PC-3 (cell line): ENCODE results near the gene EARS2. TPM values are rescaled to one million over a fixed set of nuclear protein-coding genes. Genes with fewer than 3 reads are reported as not detected.

Experiments
- ATAC-seq: fragments of 200-7000 bp; cut with Tn5 transposase; 2 replicates; pipeline ENCODE4 v1.9.1; 2020; ENCODE audit warnings: mild to moderate bottlenecking, moderate library complexity
- BruUV-seq: library from RNA; stranded (reverse); fragments of 400-500 nt; replicated peaks from 2 replicates; lab custom pipeline; 2021; lab: Mats Ljungman, UMichigan
- CTCF ChIA-PET: fragments of 300-600 bp; sonication (Branson Sonifier 250); formaldehyde crosslinking; loops from one replicate; lab custom pipeline; 2022; ENCODE audit warnings: antibody characterized with exemption; lab: Charles Lee
- POLR2A ChIA-PET: fragments of 300-600 bp; sonication (Branson Sonifier 250); formaldehyde crosslinking; loops from one replicate; lab custom pipeline; 2022; ENCODE audit warnings: antibody characterized with exemption; ENCODE audit not compliant: unreplicated experiment; lab: Charles Lee
- DNase-seq: peaks from one replicate; pipeline ENCODE4 v3.0.0-alpha.2; 2015
- H2AFZ ChIP-seq: fragments of 300-600 bp; sonication (generic); 2 replicates; pipeline ENCODE4 v1.6.0; 2016; ENCODE audit warnings: antibody characterized with exemption, low read length
- H3F3A ChIP-seq: fragments of 300-600 bp; sonication (generic); one replicate; pipeline ENCODE4 v1.6.0; 2017; ENCODE audit warnings: antibody characterized with exemption, low read length, control low read depth, mild to moderate bottlenecking; ENCODE audit not compliant: unreplicated experiment
- H3K27ac ChIP-seq: fragments of 300-600 bp; sonication (generic); 2 replicates; pipeline ENCODE4 v1.5.1; 2016; ENCODE audit warnings: mild to moderate bottlenecking, low read length
- H3K27me3 ChIP-seq: fragments of 300-600 bp; sonication (generic); 2 replicates; pipeline ENCODE4 v1.6.1; 2016; ENCODE audit warnings: low read length, mixed read lengths
- H3K36me3 ChIP-seq: fragments of 300-600 bp; sonication (generic); 2 replicates; pipeline ENCODE4 v1.6.1; 2016; ENCODE audit warnings: low read depth, mixed run types, low read length, mixed read lengths
- H3K4me1 ChIP-seq: fragments of 300-600 bp; sonication (generic); 2 replicates; pipeline ENCODE4 v1.5.1; 2016; ENCODE audit warnings: low read length; ENCODE audit not compliant: insufficient read depth
- H3K4me2 ChIP-seq: fragments of 300-600 bp; sonication (generic); 2 replicates; pipeline ENCODE4 v1.6.0; 2016; ENCODE audit warnings: low read length
- H3K4me3 ChIP-seq: fragments of 300-600 bp; sonication (generic); 2 replicates; pipeline ENCODE4 v1.5.1; 2016; ENCODE audit warnings: mild to moderate bottlenecking, low read length, mixed read lengths
- H3K79me2 ChIP-seq: fragments of 300-600 bp; sonication (generic); 2 replicates; pipeline ENCODE4 v1.6.1; 2017; ENCODE audit warnings: low read length, mixed read lengths
- H3K9ac ChIP-seq: fragments of 300-600 bp; sonication (generic); 2 replicates; pipeline ENCODE4 v1.6.0; 2016; ENCODE audit warnings: mild to moderate bottlenecking, low read length
- H3K9me2 ChIP-seq: fragments of 300-600 bp; sonication (generic); replicated peaks from 2 replicates; pipeline ENCODE4 v1.6.1; 2016; ENCODE audit warnings: mixed run types, low read length, mixed read lengths
- H3K9me3 ChIP-seq: fragments of 300-600 bp; sonication (generic); 2 replicates; pipeline ENCODE4 v1.6.1; 2016; ENCODE audit warnings: low read length, mixed read lengths
- H4K20me1 ChIP-seq: fragments of 300-600 bp; sonication (generic); 2 replicates; pipeline ENCODE4 v1.6.1; 2016; ENCODE audit warnings: low read length, mixed read lengths
- CTCF ChIP-seq: fragments of 300-600 bp; sonication (generic); conservative IDR thresholded peaks from 2 replicates; pipeline ENCODE4 v1.5.1; 2017; ENCODE audit warnings: antibody characterized with exemption, low read depth, mild to moderate bottlenecking, low read length
- EZH2 ChIP-seq: fragments of 300-600 bp; sonication (generic); IDR thresholded peaks from one replicate; pipeline ENCODE4 v1.6.1; 2017; ENCODE audit warnings: antibody characterized with exemption, mild to moderate bottlenecking, low read length; ENCODE audit not compliant: unreplicated experiment
- EZH2phosphoT487 ChIP-seq: fragments of 300-600 bp; sonication (generic); IDR thresholded peaks from 2 replicates; pipeline ENCODE4 v1.6.1; 2018; ENCODE audit warnings: mild to moderate bottlenecking, antibody characterized with exemption, low read length, borderline replicate concordance
- intact Hi-C: fragments of 100-400 bp; cut with micrococcal nuclease; formaldehyde crosslinking; loops from 2 replicates; pipeline ENCODE4 v1.9.0; 2023
- total RNA-seq: library from RNA; depleted of rRNA; stranded (reverse); fragments of >200 nt; gene quantifications from 2 replicates; pipeline ENCODE4 v1.2.3, GENCODE V29; 2014

Gene EARS2
- total RNA-seq, 1 experiment from 2014 or later = 23.7 TPM

DNA sequence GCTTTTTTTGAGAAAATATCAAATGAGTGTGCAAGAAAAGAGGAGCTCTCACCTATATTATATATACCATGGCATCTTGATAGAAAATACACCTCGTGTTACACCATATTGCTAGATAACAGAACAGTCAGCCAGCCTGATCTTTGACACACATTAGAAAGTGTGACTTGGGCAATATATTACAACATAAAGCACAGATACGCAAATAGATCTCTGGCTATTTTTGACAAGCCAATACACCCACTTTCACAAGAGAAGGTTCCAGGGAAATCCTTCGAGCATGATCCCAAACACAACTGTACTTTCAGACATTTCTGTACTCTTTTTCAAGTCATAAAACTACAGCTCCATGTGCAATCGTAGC, 56.3 kb downstream of the EARS2 start:
- BruUV-seq = no TSS peak
- H3K4me2 ChIP-seq = no peak overlapping the region
- no peaks in the 10 kb centered on the region for H3F3A ChIP-seq

DNA sequence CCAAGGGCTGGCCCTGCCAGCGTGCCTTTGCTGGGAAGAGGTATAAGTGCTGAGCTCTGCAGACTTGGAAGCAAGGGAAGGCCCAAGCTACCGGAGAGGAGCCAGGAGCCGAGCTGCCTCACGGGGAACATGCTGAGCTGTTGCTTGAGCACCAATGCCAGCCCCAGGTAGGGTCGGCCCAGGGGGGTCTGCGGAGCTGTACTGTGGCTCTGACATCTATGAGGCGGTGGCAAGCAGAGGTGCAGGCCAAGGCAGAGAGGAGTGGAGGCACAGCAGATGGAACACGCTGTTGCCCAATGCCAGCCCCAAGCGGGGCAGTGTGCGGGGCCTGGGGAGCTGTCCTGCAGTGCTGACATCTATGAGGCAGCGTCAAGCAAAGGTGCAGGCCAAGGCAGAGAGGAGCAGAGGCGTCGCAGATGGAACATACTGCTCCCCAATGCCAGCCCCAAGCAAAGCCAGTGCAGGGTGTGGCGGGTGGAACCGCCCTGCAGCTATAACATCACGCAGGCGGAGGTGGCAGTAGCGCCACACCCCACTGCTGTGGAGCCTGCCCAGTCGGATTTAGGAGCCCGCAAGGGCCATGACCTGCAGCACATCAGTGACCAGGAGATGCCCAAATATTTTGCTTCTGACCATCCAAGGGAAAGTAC, 56.8 kb downstream of the EARS2 start:
- Histone ChIP-seq H4K20me1 (peaks cover 11% of the 10 kb centered on the region), H3F3A (no peaks in the 10 kb centered on the region), H3K27ac (no peak overlapping the region), H3K27me3 (no peaks in the 10 kb centered on the region), H3K4me1 (peaks cover 14% of the 10 kb centered on the region), H3K79me2 (peaks cover 82% of the 10 kb centered on the region), H2AFZ (no peak overlapping the region), H3K9ac (no peak overlapping the region), H3K4me2 (no peak overlapping the region), H3K9me3 (no peaks in the 10 kb centered on the region), H3K9me2 (no peaks in the 10 kb centered on the region), H3K4me3 (no peak overlapping the region), H3K36me3 (peaks cover under 1% of the 10 kb centered on the region; the same call in 1 of the 2 replicates)
- intact Hi-C loops = no loop called here
- no peak for ATAC-seq
- POLR2A ChIA-PET = no interaction called here
- no TSS peak for BruUV-seq
- no peak for DNase-seq
- TF ChIP-seq EZH2phosphoT487 (no peak), EZH2 (no peak), CTCF (no peak)
- CTCF ChIA-PET = no interaction called here

More for the DNA sequence above, 56.3 kb downstream of the EARS2 start:
- no peak overlapping the region for H2AFZ ChIP-seq
- H3K4me3 ChIP-seq = no peak overlapping the region
- H3K79me2 ChIP-seq = peaks cover 85% of the 10 kb centered on the region
- DNase-seq (no peak), ATAC-seq (no peak)
- peaks cover 14% of the 10 kb centered on the region for H3K4me1 ChIP-seq
- CTCF ChIA-PET = no interaction called here
- TF ChIP-seq EZH2phosphoT487 (no peak), EZH2 (no peak), CTCF (no peak)
- H4K20me1 ChIP-seq = peaks cover 11% of the 10 kb centered on the region
- no peak overlapping the region for H3K27ac ChIP-seq
- intact Hi-C loops = no loop called here
- H3K27me3 ChIP-seq = no peaks in the 10 kb centered on the region
- no peaks in the 10 kb centered on the region for H3K9me2 ChIP-seq
- no peaks in the 10 kb centered on the region for H3K36me3 ChIP-seq
- POLR2A ChIA-PET = no interaction called here
- H3K9me3 ChIP-seq = no peaks in the 10 kb centered on the region
- no peak overlapping the region for H3K9ac ChIP-seq

GRCh38 chr16:23499801-23500200, 57.3 kb downstream of the EARS2 start:
- TF ChIP-seq EZH2phosphoT487 (no peak), CTCF (no peak), EZH2 (no peak)
- intact Hi-C loops = no loop called here
- H3K4me3 ChIP-seq = no peak overlapping the region
- peaks cover 77% of the 10 kb centered on the region for H3K79me2 ChIP-seq
- peaks cover 7% of the 10 kb centered on the region for H4K20me1 ChIP-seq
- no peak overlapping the region for H3K9ac ChIP-seq
- H3K9me3 ChIP-seq = no peaks in the 10 kb centered on the region
- H3K27me3 ChIP-seq = no peaks in the 10 kb centered on the region
- H3K27ac ChIP-seq = no peak overlapping the region
- no peaks in the 10 kb centered on the region for H3F3A ChIP-seq
- CTCF ChIA-PET = no interaction called here
- peaks cover 2% of the 10 kb centered on the region; the same call in 1 of the 2 replicates for H3K36me3 ChIP-seq
- DNase-seq = no peak
- no peaks in the 10 kb centered on the region for H3K9me2 ChIP-seq
- no TSS peak for BruUV-seq
- POLR2A ChIA-PET = no interaction called here
- H3K4me2 ChIP-seq = no peak overlapping the region
- no peak overlapping the region for H2AFZ ChIP-seq
- H3K4me1 ChIP-seq = peaks cover 9% of the 10 kb centered on the region
- no peak for ATAC-seq
